Gastrocnemius medialis (tissue), 4 donors: ENCODE results near the gene PTPN4.

ENCODE experiments used
- CTCF ChIP-seq, 5 experiments: fragments of 450-650 bp in 3 of 5; fragments of 200-600 bp in 2 of 5; sonication (generic) in 2 of 5; IDR thresholded peaks in 4 of 5; conservative IDR thresholded peaks in 1 of 5; 1 replicate in 4 of 5; 2 replicates in 1 of 5; pipeline ENCODE4 v1.5.1; 2016 to 2019; ENCODE audit warnings: antibody characterized with exemption in 5 of 5, mild to moderate bottlenecking in 3 of 5, moderate library complexity in 3 of 5
- POLR2A ChIP-seq, 2 donors: fragments of 450-650 bp; IDR thresholded peaks; one replicate each; pipeline ENCODE4 v1.6.1; 2017; ENCODE audit warnings: antibody characterized with exemption in 2 of 2, mild to moderate bottlenecking in 2 of 2, moderate library complexity in 2 of 2

- TF ChIP-seq CTCF (IDR thresholded peaks at IDR 0.05 in 4 of 5, conservative IDR thresholded peaks at IDR 0.05 in 1 of 5) (no peak), POLR2A (IDR thresholded peaks at IDR 0.05) (no peak)
Observed at GRCh38 chr2:119960821-119961220, 201.1 kb downstream of the PTPN4 start.
